Ishikawa (cell line): ENCODE measurements around the gene TNPO2.
A peak's percentile ranks its signal among the peaks of the same experiment; 100 is the strongest.

ENCODE experiments used
- CEBPB ChIP-seq: IDR thresholded peaks from 2 replicates; pipeline ENCODE4 v1.6.1; 2012
- CREB1 ChIP-seq: IDR thresholded peaks from 2 replicates; pipeline ENCODE4 v1.6.1; 2012; ENCODE audit warnings: low read depth
- EGR1 ChIP-seq: IDR thresholded peaks from 2 replicates; pipeline ENCODE4 v1.6.1; 2012
- EP300 ChIP-seq: IDR thresholded peaks from 2 replicates; pipeline ENCODE4 v1.6.1; 2012; ENCODE audit warnings: borderline replicate concordance
- FOXM1 ChIP-seq: IDR thresholded peaks from 2 replicates; pipeline ENCODE4 v1.6.1; 2012; ENCODE audit warnings: low read depth, borderline replicate concordance
- NFIC ChIP-seq: IDR thresholded peaks from 2 replicates; pipeline ENCODE4 v1.6.1; 2012
- RAD21 ChIP-seq: IDR thresholded peaks from 2 replicates; pipeline ENCODE4 v1.6.1; 2012; ENCODE audit warnings: low read depth
- TAF1 ChIP-seq: IDR thresholded peaks from 2 replicates; pipeline ENCODE4 v1.6.1; 2012; ENCODE audit warnings: low read depth, mild to moderate bottlenecking
- TCF12 ChIP-seq: IDR thresholded peaks from 2 replicates; pipeline ENCODE4 v1.6.1; 2012; ENCODE audit warnings: low read depth
- TEAD4 ChIP-seq: IDR thresholded peaks from 2 replicates; pipeline ENCODE4 v1.6.1; 2012
- YY1 ChIP-seq: IDR thresholded peaks from 2 replicates; pipeline ENCODE4 v1.6.1; 2012; ENCODE audit warnings: low read depth
- ZBTB7A ChIP-seq: IDR thresholded peaks from 2 replicates; pipeline ENCODE4 v1.6.1; 2012; ENCODE audit warnings: low read depth
- TF ChIP-seq, protein P1 (sequence below): IDR thresholded peaks from 2 replicates; pipeline ENCODE4 v1.6.1; 2012
- TF ChIP-seq, protein P2 (sequence below): IDR thresholded peaks from 2 replicates; pipeline ENCODE4 v1.6.1; 2012; ENCODE audit warnings: low read depth, mild to moderate bottlenecking
- TF ChIP-seq, protein P3 (sequence below): IDR thresholded peaks from 2 replicates; pipeline ENCODE4 v1.6.1; 2012

Gene TNPO2

DNA sequence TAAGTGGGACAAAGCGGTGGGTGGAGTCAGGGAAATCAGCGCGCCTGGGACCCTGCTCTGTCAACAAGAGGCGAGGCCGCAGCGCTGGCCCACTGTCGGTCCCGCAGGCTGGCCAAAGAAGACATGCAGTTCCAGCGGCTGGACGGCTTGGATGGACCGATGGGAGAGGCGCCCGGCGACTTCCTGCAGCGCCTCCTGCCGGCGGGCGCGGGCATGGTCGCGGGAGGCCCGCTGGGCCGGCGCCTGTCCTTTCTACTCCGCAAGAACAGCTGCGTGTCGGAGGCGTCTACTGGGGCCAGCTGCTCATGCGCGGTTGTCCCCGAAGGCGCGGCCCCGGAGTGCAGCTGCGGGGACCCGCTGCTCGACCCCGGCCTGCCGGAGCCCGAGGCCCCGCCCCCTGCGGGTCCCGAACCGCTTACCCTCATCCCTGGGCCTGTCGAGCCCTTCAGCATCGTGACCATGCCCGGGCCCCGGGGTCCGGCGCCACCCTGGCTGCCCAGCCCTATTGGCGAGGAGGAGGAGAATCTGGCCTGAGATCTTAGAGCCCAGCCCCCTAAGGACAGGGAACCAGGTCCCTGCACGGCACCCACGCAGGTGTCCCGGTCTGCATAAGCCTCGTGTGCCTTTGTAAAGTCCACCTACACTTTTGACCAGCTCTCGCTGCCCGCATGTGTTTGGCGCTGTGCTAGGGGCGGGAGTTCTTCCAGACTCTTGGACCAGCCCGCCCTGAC is 34.0 kb upstream of the TNPO2 start:
- no peak for TF ChIP-seq ZBTB7A
- TF ChIP-seq, protein P1, sequence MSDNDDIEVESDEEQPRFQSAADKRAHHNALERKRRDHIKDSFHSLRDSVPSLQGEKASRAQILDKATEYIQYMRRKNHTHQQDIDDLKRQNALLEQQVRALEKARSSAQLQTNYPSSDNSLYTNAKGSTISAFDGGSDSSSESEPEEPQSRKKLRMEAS: 0 out of 2 replicates have a peak, but pooled peaks have one; percentile 19
- TF ChIP-seq TEAD4: no peak; the same call in none of the 2 replicates
- TF ChIP-seq RAD21: peak; percentile 51; the same call in 1 of the 2 replicates

DNA sequence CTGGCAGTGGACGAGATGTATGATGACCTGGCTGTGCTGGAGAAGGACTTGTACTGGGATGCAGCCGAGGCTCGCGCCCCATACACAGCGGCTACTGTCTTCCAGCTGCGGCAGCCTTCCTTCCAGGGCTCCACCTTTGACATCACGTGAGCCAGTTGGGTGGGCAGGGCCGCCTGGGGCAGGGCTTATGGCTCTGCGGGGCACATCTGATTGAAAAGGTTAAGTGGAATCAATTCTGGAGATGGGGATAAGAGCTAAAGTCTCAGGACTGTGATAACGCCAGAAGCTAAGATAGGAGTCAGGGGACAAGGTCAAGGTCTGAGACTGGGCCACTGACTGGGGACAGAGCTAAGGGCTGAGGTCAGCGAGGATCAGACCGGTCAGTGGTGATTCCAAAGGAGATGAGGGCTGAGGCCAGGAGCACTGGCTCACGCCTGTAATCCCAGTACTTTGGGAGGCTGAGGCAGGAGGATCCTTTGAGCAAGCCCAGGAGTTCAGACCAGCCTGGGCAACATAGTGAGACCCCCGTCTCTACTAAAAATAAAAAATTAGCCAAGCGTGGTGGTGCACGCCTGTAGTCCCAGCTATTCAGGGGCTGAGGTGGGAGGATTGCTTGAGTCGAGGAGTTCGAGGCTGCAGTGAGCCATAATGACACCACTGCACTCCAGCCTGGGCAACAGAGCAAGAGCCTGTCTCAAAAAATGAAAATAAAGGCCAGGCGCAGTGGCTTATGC is 32.6 kb upstream of the TNPO2 start:
- TF ChIP-seq EP300: no peak
- TF ChIP-seq FOXM1: no peak
- no peak for TF ChIP-seq YY1
- TF ChIP-seq, protein P2, sequence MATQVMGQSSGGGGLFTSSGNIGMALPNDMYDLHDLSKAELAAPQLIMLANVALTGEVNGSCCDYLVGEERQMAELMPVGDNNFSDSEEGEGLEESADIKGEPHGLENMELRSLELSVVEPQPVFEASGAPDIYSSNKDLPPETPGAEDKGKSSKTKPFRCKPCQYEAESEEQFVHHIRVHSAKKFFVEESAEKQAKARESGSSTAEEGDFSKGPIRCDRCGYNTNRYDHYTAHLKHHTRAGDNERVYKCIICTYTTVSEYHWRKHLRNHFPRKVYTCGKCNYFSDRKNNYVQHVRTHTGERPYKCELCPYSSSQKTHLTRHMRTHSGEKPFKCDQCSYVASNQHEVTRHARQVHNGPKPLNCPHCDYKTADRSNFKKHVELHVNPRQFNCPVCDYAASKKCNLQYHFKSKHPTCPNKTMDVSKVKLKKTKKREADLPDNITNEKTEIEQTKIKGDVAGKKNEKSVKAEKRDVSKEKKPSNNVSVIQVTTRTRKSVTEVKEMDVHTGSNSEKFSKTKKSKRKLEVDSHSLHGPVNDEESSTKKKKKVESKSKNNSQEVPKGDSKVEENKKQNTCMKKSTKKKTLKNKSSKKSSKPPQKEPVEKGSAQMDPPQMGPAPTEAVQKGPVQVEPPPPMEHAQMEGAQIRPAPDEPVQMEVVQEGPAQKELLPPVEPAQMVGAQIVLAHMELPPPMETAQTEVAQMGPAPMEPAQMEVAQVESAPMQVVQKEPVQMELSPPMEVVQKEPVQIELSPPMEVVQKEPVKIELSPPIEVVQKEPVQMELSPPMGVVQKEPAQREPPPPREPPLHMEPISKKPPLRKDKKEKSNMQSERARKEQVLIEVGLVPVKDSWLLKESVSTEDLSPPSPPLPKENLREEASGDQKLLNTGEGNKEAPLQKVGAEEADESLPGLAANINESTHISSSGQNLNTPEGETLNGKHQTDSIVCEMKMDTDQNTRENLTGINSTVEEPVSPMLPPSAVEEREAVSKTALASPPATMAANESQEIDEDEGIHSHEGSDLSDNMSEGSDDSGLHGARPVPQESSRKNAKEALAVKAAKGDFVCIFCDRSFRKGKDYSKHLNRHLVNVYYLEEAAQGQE: no peak
- no peak for TF ChIP-seq CREB1
- TF ChIP-seq, protein P3, sequence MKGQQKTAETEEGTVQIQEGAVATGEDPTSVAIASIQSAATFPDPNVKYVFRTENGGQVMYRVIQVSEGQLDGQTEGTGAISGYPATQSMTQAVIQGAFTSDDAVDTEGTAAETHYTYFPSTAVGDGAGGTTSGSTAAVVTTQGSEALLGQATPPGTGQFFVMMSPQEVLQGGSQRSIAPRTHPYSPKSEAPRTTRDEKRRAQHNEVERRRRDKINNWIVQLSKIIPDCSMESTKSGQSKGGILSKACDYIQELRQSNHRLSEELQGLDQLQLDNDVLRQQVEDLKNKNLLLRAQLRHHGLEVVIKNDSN: no peak
- TF ChIP-seq CEBPB: no peak
- no peak for TF ChIP-seq EGR1
- no peak for TF ChIP-seq TAF1
- no peak for TF ChIP-seq TCF12
- TF ChIP-seq TEAD4: no peak
- no peak for TF ChIP-seq RAD21
- TF ChIP-seq, protein P1: no peak

DNA sequence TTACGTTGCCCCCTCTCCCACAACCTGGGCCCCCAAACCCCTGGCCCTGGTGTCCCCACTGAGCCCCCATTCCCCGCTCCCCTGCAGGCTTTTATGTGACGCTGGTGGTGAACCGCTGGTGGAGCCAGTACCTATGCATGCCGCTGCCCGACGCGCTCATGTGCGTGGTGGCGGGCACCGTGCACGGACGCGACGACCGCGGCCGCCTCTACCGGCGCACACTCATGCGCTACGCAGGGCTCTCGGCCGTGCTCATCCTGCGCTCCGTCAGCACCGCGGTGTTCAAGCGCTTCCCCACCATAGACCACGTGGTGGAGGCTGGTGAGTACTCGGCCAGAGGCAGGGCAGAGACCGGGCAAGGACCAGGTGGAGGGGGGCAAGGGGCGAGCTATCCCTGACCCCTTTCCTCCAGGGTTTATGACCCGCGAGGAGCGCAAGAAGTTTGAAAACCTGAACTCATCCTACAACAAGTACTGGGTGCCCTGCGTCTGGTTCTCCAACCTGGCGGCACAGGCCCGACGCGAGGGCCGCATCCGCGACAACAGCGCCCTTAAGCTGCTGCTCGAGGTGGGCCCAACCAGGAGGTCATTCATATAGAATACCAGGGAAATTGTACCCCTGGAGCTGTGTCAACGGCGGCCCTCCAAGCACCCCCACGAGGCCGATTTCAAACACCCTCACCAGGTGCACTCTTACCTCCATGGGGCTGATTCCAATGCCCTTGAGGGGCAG is 30.9 kb upstream of the TNPO2 start:
- TF ChIP-seq CEBPB (no peak), FOXM1 (no peak), RAD21 (no peak), CREB1 (no peak), TAF1 (no peak), NFIC (no peak), YY1 (no peak), ZBTB7A (no peak), EGR1 (no peak)
- TF ChIP-seq, protein P2: no peak
- TF ChIP-seq, protein P1: no peak
- TF ChIP-seq, protein P3: no peak

DNA sequence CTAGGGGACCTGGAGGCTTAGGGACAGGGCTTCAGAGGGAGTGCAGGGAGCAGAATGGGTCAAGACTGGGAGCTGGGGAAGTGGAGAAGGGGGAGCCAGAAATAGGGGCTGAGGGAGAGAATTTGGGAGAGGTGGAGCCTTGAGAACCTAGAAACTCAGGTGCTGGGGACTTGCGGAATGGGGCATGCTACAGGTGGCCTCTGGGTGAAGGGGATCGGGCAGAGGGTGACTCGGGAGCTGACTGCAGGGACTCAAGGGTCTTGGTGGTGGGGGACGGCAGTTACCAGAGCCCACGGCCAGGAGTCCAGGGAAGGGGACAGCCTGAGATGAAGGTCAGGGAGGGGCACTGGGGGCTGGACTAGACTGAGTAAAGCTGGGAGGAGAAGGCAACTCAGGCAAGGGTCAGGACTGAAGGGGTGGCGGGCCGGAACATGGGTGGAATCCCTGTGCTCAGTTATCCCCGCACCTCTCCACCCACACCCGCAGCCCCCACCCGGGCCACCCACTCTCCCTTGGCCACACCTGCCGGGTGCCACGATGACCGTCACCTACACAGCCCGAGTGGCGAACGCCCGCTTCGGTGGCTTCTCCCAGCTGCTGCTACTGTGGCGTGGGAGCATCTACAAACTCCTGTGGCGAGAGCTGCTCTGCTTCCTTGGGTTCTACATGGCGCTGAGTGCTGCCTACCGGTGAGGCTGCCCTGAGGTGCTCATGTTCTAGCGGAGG is 28.5 kb upstream of the TNPO2 start:
- TF ChIP-seq CREB1 (no peak), YY1 (no peak), TCF12 (no peak), TAF1 (no peak), EGR1 (no peak)
- TF ChIP-seq, protein P1: no peak
